ENCODE measurements around the gene PROM1.

The PROM1 gene

GRCh38 chr4:16065066-16065465, 18.8 kb downstream of the PROM1 start:
- DNase-seq (ENCODE audit: low spot score) = no peak

GRCh38 chr4:16062601-16063000, 21.2 kb downstream of the PROM1 start:
- no peak for DNase-seq (ENCODE audit: low spot score)

GRCh38 chr4:16056681-16057385, 27.0 kb downstream of the PROM1 start:
- DNase-seq (ENCODE audit: low spot score) = no peak

- no peak for DNase-seq (ENCODE audit: low spot score)
These were observed 27.9 kb downstream of the PROM1 start for GRCh38 chr4:16055873-16056272.

GRCh38 chr4:16055471-16055870, 28.4 kb downstream of the PROM1 start:
- DNase-seq (ENCODE audit: low spot score) = no peak

- no peak for DNase-seq (ENCODE audit: low spot score)
These were observed 30.9 kb downstream of the PROM1 start for GRCh38 chr4:16052939-16053338.

- no peak for DNase-seq (ENCODE audit: low spot score)
These were observed 31.8 kb downstream of the PROM1 start for GRCh38 chr4:16051980-16052379.

GRCh38 chr4:16051132-16051531, 32.7 kb downstream of the PROM1 start:
- DNase-seq (ENCODE audit: low spot score) = no peak

GRCh38 chr4:16050669-16051068, 33.2 kb downstream of the PROM1 start:
- no peak for DNase-seq (ENCODE audit: low spot score)

GRCh38 chr4:16048619-16049419, 35.0 kb downstream of the PROM1 start:
- DNase-seq (ENCODE audit: low spot score) = no peak

- no peak for DNase-seq (ENCODE audit: low spot score)
These were observed 38.1 kb downstream of the PROM1 start for GRCh38 chr4:16045687-16046086.

- DNase-seq (ENCODE audit: low spot score) = no peak
These were observed 40.0 kb downstream of the PROM1 start for GRCh38 chr4:16043642-16044498.

- no peak for DNase-seq (ENCODE audit: low spot score)
These were observed 44.7 kb downstream of the PROM1 start for GRCh38 chr4:16039139-16039538.

- no peak for DNase-seq (ENCODE audit: low spot score)
These were observed 45.9 kb downstream of the PROM1 start for GRCh38 chr4:16037901-16038300.

- no peak for DNase-seq (ENCODE audit: low spot score)
These were observed 48.0 kb downstream of the PROM1 start for GRCh38 chr4:16035843-16036242.

- DNase-seq (ENCODE audit: low spot score) = no peak
These were observed 49.6 kb downstream of the PROM1 start for GRCh38 chr4:16034010-16034748.

- no peak for DNase-seq (ENCODE audit: low spot score)
These were observed 51.4 kb downstream of the PROM1 start for GRCh38 chr4:16032396-16032770.

- DNase-seq (ENCODE audit: low spot score) = no peak
These were observed 52.1 kb downstream of the PROM1 start for GRCh38 chr4:16031546-16032395.

GRCh38 chr4:16029886-16030285, 53.9 kb downstream of the PROM1 start:
- DNase-seq (ENCODE audit: low spot score) = no peak

GRCh38 chr4:16029262-16029661, 54.6 kb downstream of the PROM1 start:
- DNase-seq (ENCODE audit: low spot score) = no peak

GRCh38 chr4:16027626-16028025, 56.2 kb downstream of the PROM1 start:
- DNase-seq (ENCODE audit: low spot score) = no peak
